Endothelial cell of umbilical vein (primary cell): ENCODE measurements around the gene CTRB2.

ENCODE experiments used
- JUN ChIP-seq: IDR thresholded peaks from 2 replicates; pipeline ENCODE4 v1.6.1; 2011; ENCODE audit warnings: borderline replicate concordance, low read depth; ENCODE audit not compliant: insufficient read length, insufficient read depth
- POLR2A ChIP-seq: IDR thresholded peaks from 2 replicates; pipeline ENCODE4 v1.6.1; 2012; ENCODE audit warnings: low read depth, mild to moderate bottlenecking, control low read depth, low read length
- TF ChIP-seq, protein P1 (sequence below), 2 donors: IDR thresholded peaks; 1 replicate in 1 of 2; 2 replicates in 1 of 2; pipeline ENCODE4 v1.5.1; 2011; ENCODE audit warnings: low read length in 2 of 2, mild to moderate bottlenecking in 2 of 2, moderate library complexity in 2 of 2, control low read depth in 1 of 2, inconsistent platforms in 1 of 2, low read depth in 1 of 2; ENCODE audit not compliant: insufficient read depth in 1 of 2; ENCODE audit errors: extremely low read depth in 1 of 2
- TF ChIP-seq, protein P2 (sequence below): IDR thresholded peaks from 2 replicates; pipeline ENCODE4 v1.6.1; 2011; ENCODE audit not compliant: insufficient read depth, insufficient read length

DNA sequence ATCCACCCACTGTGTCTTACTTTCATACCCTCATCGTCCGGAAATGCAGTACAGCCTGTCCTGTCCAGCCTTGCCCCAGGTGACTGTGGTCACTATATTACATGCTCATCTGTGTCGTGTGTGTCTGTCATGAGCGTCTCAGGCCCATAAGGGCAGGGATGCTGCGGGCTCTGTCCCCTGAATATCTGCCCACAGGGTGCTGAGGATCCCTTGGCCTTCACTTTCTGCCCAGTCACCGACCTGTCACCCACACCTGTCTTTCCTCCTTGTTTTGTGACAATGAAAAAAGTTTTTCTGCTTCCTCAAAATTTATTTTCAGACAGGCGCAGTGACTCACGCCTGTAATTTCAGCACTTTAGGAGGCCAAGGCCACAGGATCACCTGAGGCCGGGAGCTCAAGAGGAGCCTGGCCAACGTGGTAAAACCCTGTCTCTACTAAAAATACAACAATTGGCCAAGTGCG lies 10.5 kb upstream of the CTRB2 start:
- TF ChIP-seq, protein P1, sequence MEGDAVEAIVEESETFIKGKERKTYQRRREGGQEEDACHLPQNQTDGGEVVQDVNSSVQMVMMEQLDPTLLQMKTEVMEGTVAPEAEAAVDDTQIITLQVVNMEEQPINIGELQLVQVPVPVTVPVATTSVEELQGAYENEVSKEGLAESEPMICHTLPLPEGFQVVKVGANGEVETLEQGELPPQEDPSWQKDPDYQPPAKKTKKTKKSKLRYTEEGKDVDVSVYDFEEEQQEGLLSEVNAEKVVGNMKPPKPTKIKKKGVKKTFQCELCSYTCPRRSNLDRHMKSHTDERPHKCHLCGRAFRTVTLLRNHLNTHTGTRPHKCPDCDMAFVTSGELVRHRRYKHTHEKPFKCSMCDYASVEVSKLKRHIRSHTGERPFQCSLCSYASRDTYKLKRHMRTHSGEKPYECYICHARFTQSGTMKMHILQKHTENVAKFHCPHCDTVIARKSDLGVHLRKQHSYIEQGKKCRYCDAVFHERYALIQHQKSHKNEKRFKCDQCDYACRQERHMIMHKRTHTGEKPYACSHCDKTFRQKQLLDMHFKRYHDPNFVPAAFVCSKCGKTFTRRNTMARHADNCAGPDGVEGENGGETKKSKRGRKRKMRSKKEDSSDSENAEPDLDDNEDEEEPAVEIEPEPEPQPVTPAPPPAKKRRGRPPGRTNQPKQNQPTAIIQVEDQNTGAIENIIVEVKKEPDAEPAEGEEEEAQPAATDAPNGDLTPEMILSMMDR (IDR thresholded peaks at IDR 0.05; ENCODE audit: extremely low read depth in 1 of 2, insufficient read depth in 1 of 2, low read depth in 1 of 2, low read length in 2 of 2): no peak
- no peak for TF ChIP-seq POLR2A
- no peak for TF ChIP-seq JUN
- TF ChIP-seq, protein P2, sequence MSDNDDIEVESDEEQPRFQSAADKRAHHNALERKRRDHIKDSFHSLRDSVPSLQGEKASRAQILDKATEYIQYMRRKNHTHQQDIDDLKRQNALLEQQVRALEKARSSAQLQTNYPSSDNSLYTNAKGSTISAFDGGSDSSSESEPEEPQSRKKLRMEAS: no peak
